ENCODE data around the gene P4HTM.

The P4HTM gene

GRCh38 chr3:49021213-49021812 lies 31.3 kb downstream of the P4HTM start:
- DNase-seq (ENCODE audit: low spot score), result peak; percentile 97
- no peak for TF ChIP-seq CTCF (IDR thresholded peaks at IDR 0.05; ENCODE audit: extremely low read depth, missing control alignments)

- TF ChIP-seq CTCF (IDR thresholded peaks at IDR 0.05; ENCODE audit: extremely low read depth, missing control alignments), result peak; percentile 97
- peak; percentile 92 for DNase-seq (ENCODE audit: low spot score)
Observed at GRCh38 chr3:49021813-49022687, 32.0 kb downstream of the P4HTM start, which contains the start of gene NDUFAF3. Gene NDUFAF3, plus strand, starts transcription at chr3:49022121. Its CDS starts 24 bp downstream, at chr3:49022145.

DNA sequence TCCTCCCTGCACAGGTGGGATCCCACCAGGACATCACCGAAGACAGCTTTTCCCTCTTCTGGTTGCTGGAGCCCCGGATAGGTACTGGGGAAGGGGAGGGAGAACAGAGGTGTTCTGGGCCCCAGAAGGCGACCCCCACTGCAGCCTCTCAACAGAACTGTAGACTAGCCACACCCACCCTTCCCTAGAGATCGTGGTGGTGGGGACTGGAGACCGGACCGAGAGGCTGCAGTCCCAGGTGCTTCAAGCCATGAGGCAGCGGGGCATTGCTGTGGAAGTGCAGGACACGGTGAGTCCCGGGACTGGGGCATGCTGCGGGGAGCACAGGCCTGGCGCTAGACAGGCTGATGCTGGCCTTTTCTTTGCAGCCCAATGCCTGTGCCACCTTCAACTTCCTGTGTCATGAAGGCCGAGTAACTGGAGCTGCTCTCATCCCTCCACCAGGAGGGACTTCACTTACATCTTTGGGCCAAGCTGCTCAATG lies 32.7 kb downstream of the P4HTM start:
- no peak for DNase-seq (ENCODE audit: low spot score)
- no peak for TF ChIP-seq CTCF (IDR thresholded peaks at IDR 0.05; ENCODE audit: extremely low read depth, missing control alignments)

DNA sequence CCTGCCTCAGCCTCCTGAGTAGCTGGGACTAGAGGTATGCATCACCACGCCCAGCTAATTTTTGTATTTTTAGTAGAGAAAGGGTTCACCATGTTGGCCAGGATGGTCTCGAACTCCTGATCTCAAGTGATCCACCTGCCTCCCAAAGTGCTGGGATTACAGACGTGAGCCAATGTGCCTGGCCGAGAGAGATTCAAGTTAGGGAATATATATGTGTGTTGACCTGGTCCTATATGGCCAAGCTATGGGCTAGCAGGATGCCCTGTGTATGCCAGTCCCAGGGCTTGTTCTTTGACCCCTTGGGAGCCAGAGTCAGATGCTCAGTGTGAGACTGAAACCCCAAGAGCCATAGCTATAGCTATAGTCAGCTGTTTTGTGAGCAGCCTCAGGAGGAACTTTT lies 33.7 kb downstream of the P4HTM start:
- no peak for DNase-seq (ENCODE audit: low spot score)
- TF ChIP-seq CTCF (IDR thresholded peaks at IDR 0.05; ENCODE audit: extremely low read depth, missing control alignments), result no peak

DNA sequence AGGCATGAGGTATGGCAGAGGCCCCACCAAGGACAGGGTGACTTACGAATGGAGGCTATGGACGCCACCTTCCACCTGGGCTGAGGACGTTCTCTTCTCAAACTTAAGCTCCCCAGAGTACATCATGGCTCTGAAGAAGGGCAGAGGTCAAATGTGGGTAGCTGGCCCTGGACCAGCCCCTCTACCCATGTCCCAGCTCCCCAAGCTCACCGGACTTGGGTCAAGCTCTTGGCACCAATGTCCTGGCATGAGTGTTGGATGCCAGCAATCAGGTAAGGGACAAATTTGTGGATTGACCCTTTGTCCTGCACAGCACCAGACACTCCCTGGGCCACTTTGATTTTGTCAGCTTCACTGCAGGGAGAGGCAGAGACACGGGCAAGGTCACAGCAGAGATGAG lies 34.4 kb downstream of the P4HTM start:
- TF ChIP-seq CTCF (IDR thresholded peaks at IDR 0.05; ENCODE audit: extremely low read depth, missing control alignments), result no peak
- DNase-seq (ENCODE audit: low spot score), result no peak

DNA sequence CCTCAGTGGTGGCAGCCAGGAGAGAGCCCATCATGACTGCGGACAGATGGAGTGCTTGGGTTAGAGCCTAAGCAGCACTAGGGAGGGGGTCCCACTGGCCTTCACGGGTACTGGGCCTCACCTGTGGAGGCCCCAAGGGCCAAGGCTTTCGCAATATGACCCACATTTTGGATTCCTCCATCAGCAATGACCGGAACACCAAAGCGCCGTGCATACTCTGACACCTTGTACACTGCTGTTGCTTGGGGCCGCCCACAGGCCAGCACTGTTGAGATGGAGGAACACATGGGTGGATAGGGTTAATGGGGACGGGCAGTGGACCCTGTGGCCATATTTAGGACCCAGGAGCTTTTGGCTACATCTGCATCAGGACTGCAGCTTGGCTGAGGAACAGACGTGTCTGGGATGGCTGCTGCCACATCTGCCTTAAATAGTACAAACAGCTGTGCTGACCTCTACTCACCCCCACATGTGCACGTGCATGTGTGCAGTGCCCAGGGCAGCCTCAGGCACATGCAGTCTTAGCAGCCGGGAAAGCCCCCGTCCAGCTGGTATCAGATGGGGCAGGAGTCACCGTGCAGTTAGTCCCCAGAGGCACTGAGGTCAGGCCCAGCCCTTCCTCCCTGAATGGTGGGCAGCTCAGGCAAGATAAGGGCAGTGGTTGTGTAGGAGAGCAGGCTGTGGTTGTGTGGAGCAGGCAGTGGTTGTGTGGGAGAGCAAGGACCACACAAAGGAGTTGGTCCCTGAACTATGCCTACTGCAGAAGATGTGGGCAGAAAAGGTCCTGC lies 35.2 kb downstream of the P4HTM start:
- no peak for TF ChIP-seq CTCF (IDR thresholded peaks at IDR 0.05; ENCODE audit: extremely low read depth, missing control alignments)
- DNase-seq (ENCODE audit: low spot score), result no peak
